Natural killer cell treated with Interleukin-12 subunit alpha and Interleukin-12 subunit beta and Interleukin-15 and Interleukin-18, amount 100 ng/mL, for 72 hours (primary cell): ENCODE data around the gene XAB2. TPM values are rescaled to one million over a fixed set of nuclear protein-coding genes. Genes with fewer than 3 reads are reported as not detected.
A peak's percentile ranks its signal among the peaks of the same experiment; 100 is the strongest.

Source experiments
- ATAC-seq, 2 donors: fragments of 150-1000 bp; cut with Tn5 transposase in 1 of 2; sonication (Bioruptor Pico), chemical (Tn5 transposase) in 1 of 2; 2 replicates each; pipeline ENCODE4 v1.10.0; 2021
- DNase-seq: peaks from one replicate; pipeline ENCODE4 v3.0.0; 2022; ENCODE audit warnings: low spot score
- H3K27ac Mint-ChIP-seq, 2 donors: 1 replicate in 1 of 2; 2 replicates in 1 of 2; pipeline ENCODE4 v1.8.0; 2022; ENCODE audit warnings: mixed read lengths in 2 of 2, mild to moderate bottlenecking in 1 of 2, moderate library complexity in 1 of 2
- H3K27me3 Mint-ChIP-seq, 2 donors: 1 replicate in 1 of 2; 2 replicates in 1 of 2; pipeline ENCODE4 v1.8.0; 2022; ENCODE audit warnings: mixed read lengths in 2 of 2
- H3K36me3 Mint-ChIP-seq: one replicate; pipeline ENCODE4 v1.8.0; 2022; ENCODE audit warnings: mixed read lengths
- H3K4me1 Mint-ChIP-seq, 2 donors: 1 replicate in 1 of 2; 2 replicates in 1 of 2; pipeline ENCODE4 v1.8.0; 2022; ENCODE audit warnings: low read depth in 2 of 2, mixed read lengths in 2 of 2, mild to moderate bottlenecking in 1 of 2
- H3K4me3 Mint-ChIP-seq: one replicate; pipeline ENCODE4 v1.8.0; 2022; ENCODE audit warnings: mixed read lengths
- H3K9me3 Mint-ChIP-seq: 2 replicates; pipeline ENCODE4 v1.8.0; 2022; ENCODE audit warnings: mixed read lengths
- total RNA-seq, 2 donors: library from RNA; stranded (reverse); gene quantifications; one replicate each; pipeline ENCODE4 v1.2.3, GENCODE V29; 2022

The XAB2 gene
- total RNA-seq, result 10 to 100 TPM; 42.2 to 46.1 TPM

DNA sequence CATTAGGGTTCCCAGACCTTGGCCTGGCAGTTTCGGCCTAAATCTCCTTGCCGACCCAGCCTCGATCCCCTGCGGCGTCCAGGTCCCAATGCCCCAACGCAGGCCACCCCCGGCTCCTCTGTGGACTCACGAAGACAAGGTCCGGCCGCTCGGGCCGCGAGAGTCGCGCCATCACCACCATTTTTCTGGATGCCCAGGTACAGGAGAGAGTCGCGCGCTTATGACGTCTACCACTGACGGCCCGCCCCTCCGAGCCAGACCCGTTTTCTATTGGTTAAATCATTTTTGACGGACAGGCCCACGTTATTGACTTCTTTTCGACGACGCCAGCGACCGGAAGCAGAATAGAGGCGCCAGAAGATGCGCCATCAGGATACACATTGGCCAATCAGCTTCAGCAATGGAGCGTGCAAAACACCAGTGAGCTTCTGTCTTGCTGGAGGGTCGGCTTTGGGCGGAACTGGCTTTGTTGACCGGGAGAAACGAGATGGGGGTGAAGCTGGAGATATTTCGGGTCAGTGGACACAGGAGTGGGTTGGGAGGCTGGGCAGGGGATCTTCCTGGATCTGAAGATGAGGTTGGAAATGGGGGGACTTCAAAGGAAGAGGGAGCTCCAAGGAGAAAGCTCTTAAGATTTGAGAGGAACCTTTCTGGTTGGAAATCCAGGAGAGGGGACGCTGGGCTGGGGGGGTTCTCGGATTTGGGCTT lies at the start of gene XAB2, which contains the start of gene PET100:
TSS of gene XAB2 (minus strand) at position 199 of the 708 bp plus-strand sequence. CDS start at position 181, 18 bp downstream.
TSS of gene PET100 (plus strand) at position 447 of the 708 bp plus-strand sequence. CDS start at position 488, 41 bp downstream.
- Mint-ChIP-seq H3K27me3 (no peaks in the 10 kb centered on the region), H3K27ac (peak within 1 kb of the TSS; percentile 95 to 99), H3K36me3 (peaks cover 9% of the 10 kb centered on the region), H3K4me3 (peak within 1 kb of the TSS; percentile 99), H3K9me3 (no peaks in the 10 kb centered on the region), H3K4me1 (peaks cover 31 to 41% of the 10 kb centered on the region in 2 donors)
- DNase-seq (peak; percentile 95), ATAC-seq (peak; percentile 97 to 98)

DNA sequence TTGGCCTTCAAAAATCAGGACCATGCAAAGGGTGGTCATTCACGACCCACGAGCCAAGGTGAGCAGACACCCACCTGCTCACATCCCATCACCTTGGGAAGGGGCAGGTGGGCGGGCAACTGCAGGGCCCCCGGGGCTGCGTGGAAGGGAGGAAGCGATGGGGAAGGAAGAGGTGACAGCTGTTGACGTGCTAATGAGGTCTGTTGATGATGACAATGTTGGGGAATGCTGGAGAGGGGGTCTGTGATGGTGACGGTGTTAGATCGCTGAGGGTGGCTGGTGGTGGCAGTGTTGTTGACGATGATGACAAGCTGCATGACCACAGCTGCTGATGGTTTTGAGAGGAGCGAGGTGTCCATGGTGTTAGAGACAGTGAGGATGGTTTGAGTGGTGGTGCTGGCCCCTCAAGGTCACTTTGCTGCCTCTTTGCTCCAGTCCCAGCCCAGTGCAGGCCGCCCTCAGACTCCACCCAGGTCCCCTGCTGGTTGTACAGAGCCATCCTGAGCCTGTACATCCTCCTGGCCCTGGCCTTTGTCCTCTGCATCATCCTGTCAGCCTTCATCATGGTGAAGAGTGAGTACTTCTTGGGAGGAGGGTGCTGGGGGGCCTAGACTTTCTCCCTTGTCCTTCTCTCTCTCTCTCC lies 48.4 kb upstream of the XAB2 start:
- Mint-ChIP-seq H3K27me3 (peaks cover 26 to 28% of the 10 kb centered on the region in 2 donors), H3K4me1 (peaks cover 18 to 39% of the 10 kb centered on the region in 2 donors), H3K9me3 (no peaks in the 10 kb centered on the region), H3K36me3 (no peaks in the 10 kb centered on the region), H3K27ac (peak overlapping the region in 1 of 2 donors; percentile 47), H3K4me3 (no peak overlapping the region)
- ATAC-seq (no peak), DNase-seq (no peak)

DNA sequence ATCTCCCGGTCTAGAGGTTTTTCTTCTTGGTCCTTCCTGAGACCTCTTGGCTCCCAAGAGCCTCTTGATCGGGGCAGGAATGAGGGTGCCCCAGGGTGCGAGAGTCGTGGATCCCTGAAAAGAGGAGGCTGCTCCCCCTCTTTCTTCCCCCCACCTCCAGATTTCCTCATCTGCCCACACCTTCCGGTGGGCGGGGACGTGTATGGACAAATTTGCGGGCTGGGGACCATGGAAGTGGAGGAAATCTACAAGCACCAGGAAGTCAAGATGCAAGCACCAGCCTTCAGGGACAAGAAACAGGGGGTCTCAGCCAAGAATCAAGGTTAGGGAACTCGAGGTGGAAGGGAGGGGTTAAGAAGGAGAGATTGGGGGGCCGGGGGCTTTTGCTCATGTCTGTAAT lies 47.5 kb upstream of the XAB2 start, which contains the start of gene MCEMP1:
TSS of gene MCEMP1 (plus strand) at position 237 of the 400 bp plus-strand sequence. CDS start at position 268, 31 bp downstream.
- no peaks in the 10 kb centered on the region for H3K9me3 Mint-ChIP-seq
- no peaks in the 10 kb centered on the region for H3K36me3 Mint-ChIP-seq
- no peak for DNase-seq
- no peak for ATAC-seq
- H3K27me3 Mint-ChIP-seq, result peaks cover 26 to 29% of the 10 kb centered on the region in 2 donors
- no peak within 1 kb of the TSS for H3K4me3 Mint-ChIP-seq
- H3K27ac Mint-ChIP-seq, result peak within 1 kb of the TSS; percentile 14 to 43
- peaks cover 16 to 36% of the 10 kb centered on the region in 2 donors for H3K4me1 Mint-ChIP-seq

DNA sequence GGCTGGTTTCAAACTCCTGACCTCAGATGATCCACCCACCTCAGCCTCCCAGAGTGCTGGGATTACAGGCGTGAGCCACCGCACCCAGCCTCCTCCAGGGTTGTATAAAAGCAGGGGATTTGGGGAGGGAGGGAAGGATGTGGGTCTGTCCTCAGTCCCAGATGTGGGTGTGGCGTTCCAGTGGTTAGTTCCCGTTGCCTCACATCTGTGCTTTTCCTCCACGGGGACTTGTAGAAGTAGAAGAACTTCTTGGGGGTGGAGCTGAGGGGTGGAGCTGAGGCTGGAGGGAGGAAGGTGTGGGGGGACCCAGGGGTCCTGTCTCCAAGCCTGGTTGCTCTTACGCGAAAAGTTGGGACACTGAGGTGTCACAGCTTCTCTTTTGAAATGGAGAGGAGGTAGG lies 47.0 kb upstream of the XAB2 start:
- H3K27me3 Mint-ChIP-seq, result peaks cover 26 to 32% of the 10 kb centered on the region in 2 donors
- no peak overlapping the region for H3K27ac Mint-ChIP-seq
- ATAC-seq, result no peak
- no peak overlapping the region for H3K4me3 Mint-ChIP-seq
- no peak for DNase-seq
- H3K4me1 Mint-ChIP-seq, result peaks cover 12 to 32% of the 10 kb centered on the region in 2 donors
- no peaks in the 10 kb centered on the region for H3K36me3 Mint-ChIP-seq
- no peaks in the 10 kb centered on the region for H3K9me3 Mint-ChIP-seq

DNA sequence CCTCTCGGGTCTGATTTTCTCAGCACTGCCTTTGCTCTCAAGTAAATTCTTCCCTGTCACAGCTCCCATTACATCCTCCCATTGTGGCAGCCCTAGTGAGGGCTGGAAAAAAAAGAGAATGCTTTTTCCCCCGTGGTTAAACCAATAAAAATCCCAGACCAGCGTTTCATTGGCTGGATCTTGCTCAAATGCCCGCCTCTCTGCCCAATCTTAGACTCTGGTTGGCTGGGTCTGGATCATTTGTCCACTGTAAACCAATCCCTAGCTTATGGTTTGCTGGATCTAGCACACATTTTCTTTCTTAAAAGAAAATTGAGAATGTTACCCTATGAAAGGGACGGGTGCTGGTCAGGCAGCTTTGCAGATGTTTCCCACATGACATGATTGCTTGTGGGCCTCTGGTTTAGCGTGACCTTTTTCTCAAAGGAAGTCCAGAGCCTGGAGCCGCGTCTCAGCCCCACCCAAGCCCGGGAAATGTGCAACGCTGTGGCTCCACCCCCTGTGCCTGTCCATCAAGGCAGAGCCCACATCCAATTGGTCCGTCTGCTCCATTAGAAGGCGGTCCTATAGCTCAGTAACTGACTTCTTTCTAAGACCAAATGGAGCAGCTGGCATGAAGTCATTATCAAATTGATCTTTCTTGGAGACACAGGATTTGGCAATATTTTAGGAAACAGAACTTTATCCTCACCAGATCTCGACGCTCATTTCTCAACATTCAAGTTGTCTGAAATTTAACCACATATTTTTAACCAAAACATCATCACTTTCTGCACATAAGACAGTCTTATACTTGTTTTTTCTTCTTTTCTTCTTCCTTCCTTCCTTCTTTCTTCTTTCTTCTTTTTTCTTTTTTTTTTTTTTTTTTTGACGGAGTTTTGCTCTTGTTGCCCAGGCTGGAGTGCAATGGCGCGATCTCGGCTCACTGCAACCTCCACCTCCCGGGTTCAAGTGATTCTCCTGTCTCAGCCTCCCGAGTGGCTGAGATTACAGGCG lies 45.0 kb upstream of the XAB2 start:
- peaks cover 30 to 43% of the 10 kb centered on the region in 2 donors for H3K27me3 Mint-ChIP-seq
- no peaks in the 10 kb centered on the region for H3K36me3 Mint-ChIP-seq
- peaks cover 12 to 23% of the 10 kb centered on the region in 2 donors for H3K4me1 Mint-ChIP-seq
- no peak overlapping the region for H3K4me3 Mint-ChIP-seq
- peak; percentile 75 to 78 for ATAC-seq
- H3K27ac Mint-ChIP-seq, result no peak overlapping the region
- DNase-seq, result no peak
- H3K9me3 Mint-ChIP-seq, result no peaks in the 10 kb centered on the region

DNA sequence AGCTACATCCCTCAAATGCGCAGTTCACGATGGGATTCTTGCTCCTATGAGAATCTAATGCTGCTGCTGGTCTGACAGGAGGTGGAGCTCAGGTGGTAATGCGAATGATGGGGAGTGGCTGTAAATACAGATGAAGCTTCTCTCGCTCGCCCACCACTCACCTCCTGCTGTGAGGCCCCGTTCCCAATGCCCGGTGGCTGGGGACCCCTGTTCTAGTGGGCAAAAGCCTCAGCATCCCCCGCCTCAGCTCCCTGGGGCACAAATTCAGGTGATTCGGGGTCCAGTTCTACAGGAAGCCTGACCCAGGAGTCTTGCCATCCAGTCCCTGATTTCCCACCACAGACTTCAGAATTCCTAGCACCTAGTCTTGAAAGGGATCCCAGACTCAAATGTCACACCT lies 43.2 kb upstream of the XAB2 start:
- Mint-ChIP-seq H3K9me3 (no peaks in the 10 kb centered on the region), H3K27me3 (peaks cover 25 to 37% of the 10 kb centered on the region in 2 donors), H3K27ac (no peak overlapping the region), H3K4me3 (no peak overlapping the region), H3K36me3 (no peaks in the 10 kb centered on the region), H3K4me1 (peaks cover 10 to 12% of the 10 kb centered on the region in 2 donors)
- ATAC-seq (no peak), DNase-seq (no peak)

DNA sequence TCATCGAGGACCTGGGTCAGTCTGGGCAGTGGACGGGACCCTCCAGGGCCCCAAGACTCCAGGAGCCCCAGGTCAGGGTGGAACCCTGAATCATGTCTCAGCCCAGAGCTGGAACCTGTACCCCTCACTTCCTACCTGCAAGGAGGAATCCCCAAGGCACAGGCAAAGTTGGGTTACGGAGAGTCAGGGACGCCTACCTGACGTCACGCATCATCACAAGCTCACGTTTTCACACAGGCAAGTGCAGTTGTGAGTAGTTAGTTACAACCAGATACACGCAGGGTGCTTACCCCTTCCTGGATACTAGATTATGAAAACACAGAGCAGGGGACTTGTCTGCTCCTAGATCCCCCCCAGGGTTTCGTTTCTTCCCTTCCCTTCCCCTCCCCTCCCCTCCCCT lies 41.4 kb upstream of the XAB2 start:
- ATAC-seq (no peak), DNase-seq (no peak)
- H3K36me3 Mint-ChIP-seq, result no peaks in the 10 kb centered on the region
- no peak overlapping the region for H3K27ac Mint-ChIP-seq
- H3K4me3 Mint-ChIP-seq, result no peak overlapping the region
- H3K9me3 Mint-ChIP-seq, result no peaks in the 10 kb centered on the region
- H3K4me1 Mint-ChIP-seq, result peaks cover 6 to 10% of the 10 kb centered on the region in 2 donors
- peaks cover 17 to 27% of the 10 kb centered on the region in 2 donors for H3K27me3 Mint-ChIP-seq

DNA sequence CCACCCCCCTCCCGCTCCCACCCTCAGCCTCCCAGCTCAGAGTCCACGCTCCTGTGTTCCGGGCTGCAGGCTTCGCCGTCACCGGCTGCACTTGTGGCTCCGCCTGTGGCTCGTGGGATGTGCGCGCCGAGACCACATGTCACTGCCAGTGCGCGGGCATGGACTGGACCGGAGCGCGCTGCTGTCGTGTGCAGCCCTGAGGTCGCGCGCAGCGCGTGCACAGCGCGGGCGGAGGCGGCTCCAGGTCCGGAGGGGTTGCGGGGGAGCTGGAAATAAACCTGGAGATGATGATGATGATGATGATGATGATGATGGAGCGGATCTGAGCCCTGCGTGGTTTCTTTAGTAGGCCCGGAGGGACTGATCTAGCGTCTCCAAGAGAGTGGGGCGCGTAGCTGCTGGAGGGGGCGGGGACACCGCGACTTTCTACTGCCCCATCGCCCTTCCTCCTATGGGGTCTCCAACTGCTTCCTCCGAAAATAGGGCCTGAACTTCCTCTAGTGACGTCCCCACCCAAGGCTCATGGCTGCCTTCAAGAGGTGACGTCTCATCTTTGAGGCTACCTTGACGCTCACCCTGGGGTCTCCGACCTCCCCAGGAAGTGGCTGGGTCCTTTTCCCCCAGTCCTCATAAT lies 40.9 kb upstream of the XAB2 start:
- Mint-ChIP-seq H3K9me3 (no peaks in the 10 kb centered on the region), H3K36me3 (no peaks in the 10 kb centered on the region), H3K4me1 (peaks cover 4 to 10% of the 10 kb centered on the region in 2 donors), H3K27me3 (peaks cover 14 to 26% of the 10 kb centered on the region in 2 donors), H3K27ac (no peak overlapping the region), H3K4me3 (no peak overlapping the region)
- no peak for ATAC-seq
- no peak for DNase-seq

DNA sequence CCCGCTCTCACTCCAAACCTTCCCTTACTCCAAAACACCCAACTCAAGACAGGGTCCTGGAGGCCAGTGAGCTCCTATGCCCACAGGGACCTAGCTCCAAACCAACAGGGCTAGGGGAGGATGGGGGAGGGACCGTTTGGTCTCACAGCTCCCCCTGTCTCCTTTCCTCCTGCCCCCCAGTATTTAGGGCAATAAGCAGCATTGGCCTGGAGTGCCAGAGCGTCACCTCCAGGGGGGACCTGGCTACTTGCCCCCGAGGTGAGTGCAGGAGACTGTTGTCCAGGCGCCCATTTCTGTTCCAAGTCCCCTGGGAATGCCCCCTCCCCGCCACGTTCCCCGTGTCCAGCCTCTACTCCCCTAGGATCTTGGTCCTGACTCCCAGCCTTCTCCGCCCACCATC lies 40.3 kb upstream of the XAB2 start:
- ATAC-seq, result no peak
- Mint-ChIP-seq H3K36me3 (no peaks in the 10 kb centered on the region), H3K27ac (no peak overlapping the region), H3K9me3 (no peaks in the 10 kb centered on the region), H3K4me1 (peaks cover 3 to 10% of the 10 kb centered on the region in 2 donors), H3K27me3 (peaks cover 14 to 26% of the 10 kb centered on the region in 2 donors), H3K4me3 (no peak overlapping the region)
- no peak for DNase-seq

DNA sequence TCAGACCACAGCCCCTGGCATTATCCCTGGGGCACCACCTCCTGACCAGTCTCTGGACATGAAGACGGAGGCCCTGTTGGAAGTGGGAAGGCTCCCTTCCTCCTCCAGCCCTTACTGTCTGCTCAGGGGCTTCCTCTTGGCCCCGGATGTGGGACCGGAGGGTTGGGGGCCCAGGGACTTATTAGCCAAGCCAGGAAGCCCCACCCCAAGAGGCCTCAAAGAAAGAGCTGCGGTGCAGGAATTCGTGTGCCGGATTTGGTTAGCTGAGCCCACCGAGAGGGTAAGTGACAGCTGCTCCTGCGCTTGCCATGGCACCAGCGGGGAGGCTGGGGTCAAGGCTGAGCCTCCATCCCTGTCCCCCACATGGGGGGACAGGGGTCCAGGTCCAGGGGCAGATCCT lies 39.5 kb upstream of the XAB2 start, which contains the start of gene RETN:
TSS of gene RETN (plus strand) at position 208 of the 400 bp plus-strand sequence. CDS start 278 bp downstream, outside the sequence.
- DNase-seq, result no peak
- peak in 1 of 2 donors; percentile 7 for ATAC-seq
- no peak within 1 kb of the TSS for H3K4me3 Mint-ChIP-seq
- H3K27ac Mint-ChIP-seq, result no peak within 1 kb of the TSS
- H3K9me3 Mint-ChIP-seq, result no peaks in the 10 kb centered on the region
- peaks cover 0 to 4% of the 10 kb centered on the region in 2 donors for H3K4me1 Mint-ChIP-seq
- no peaks in the 10 kb centered on the region for H3K36me3 Mint-ChIP-seq
- H3K27me3 Mint-ChIP-seq, result peaks cover 14 to 22% of the 10 kb centered on the region in 2 donors

DNA sequence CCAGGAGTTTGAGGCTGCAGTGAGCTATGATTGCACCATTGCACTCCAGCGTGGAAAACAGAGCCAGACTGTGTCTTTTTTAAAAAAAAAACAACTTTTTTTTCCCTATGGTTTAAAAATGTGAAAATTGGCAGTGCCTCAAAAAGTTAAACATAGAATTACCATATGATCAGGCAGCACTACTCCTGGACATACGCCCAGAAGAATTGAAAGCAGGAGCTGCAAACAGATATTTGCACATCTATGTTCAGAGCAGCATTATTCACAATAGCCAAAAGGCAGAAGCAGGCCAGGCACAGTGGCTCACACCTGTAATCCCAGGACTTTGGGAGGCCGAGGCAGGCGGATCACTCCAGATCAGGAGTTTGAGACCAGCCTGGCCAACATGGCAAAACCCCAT lies 35.7 kb upstream of the XAB2 start:
- Mint-ChIP-seq H3K27me3 (peaks cover 9 to 14% of the 10 kb centered on the region in 2 donors), H3K9me3 (no peaks in the 10 kb centered on the region), H3K27ac (no peak overlapping the region), H3K4me3 (no peak overlapping the region), H3K4me1 (peaks cover 0 to 4% of the 10 kb centered on the region in 2 donors), H3K36me3 (no peaks in the 10 kb centered on the region)
- no peak for ATAC-seq
- no peak for DNase-seq

DNA sequence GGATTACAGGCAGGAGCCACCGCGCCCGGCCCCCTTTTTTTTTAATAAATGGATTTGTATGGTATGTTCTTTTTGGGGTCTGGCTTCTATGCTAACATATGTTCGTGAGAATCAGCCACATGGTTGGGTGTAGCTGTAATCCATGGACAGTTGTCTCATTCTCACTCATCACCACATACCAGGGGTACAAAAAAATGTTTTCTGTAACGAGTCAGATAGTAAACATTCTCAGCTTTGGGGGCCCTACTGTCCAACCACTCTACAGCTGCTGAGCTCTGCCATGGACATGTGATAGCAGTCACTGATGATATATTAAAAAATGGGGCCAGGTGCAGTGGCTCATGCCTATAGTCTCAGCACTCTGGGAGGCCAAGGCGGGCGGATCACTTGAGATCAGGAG lies 34.4 kb upstream of the XAB2 start:
- peaks cover 3 to 6% of the 10 kb centered on the region in 2 donors for H3K27me3 Mint-ChIP-seq
- H3K27ac Mint-ChIP-seq, result no peak overlapping the region
- H3K9me3 Mint-ChIP-seq, result no peaks in the 10 kb centered on the region
- H3K36me3 Mint-ChIP-seq, result no peaks in the 10 kb centered on the region
- no peak for DNase-seq
- no peak overlapping the region for H3K4me3 Mint-ChIP-seq
- ATAC-seq, result no peak
- no peaks in the 10 kb centered on the region for H3K4me1 Mint-ChIP-seq

DNA sequence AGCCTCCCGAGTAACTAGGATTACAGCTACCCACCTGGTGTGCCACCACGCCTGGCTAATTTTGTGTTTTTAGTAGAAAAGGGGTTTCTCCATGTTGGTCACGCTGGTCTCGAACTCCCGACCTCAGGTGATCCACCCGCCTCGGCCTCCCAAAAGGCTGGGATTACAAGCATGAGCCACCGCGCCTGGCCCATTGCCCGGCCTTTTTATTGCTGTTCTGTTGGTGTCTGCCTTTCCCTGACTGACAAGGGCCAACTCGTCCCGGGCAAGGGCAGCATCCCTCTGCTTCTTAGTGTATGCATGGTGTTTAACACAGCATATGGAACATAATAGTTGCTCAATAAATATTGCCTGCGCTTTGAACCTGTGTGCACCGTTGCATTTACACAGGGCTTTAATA lies 33.3 kb upstream of the XAB2 start:
- DNase-seq (no peak), ATAC-seq (no peak)
- no peaks in the 10 kb centered on the region for H3K9me3 Mint-ChIP-seq
- no peak overlapping the region for H3K4me3 Mint-ChIP-seq
- no peaks in the 10 kb centered on the region for H3K36me3 Mint-ChIP-seq
- H3K27me3 Mint-ChIP-seq, result peaks cover 3 to 6% of the 10 kb centered on the region in 2 donors
- no peak overlapping the region for H3K27ac Mint-ChIP-seq
- peaks cover 0 to 4% of the 10 kb centered on the region in 2 donors for H3K4me1 Mint-ChIP-seq
